Gastrocnemius medialis (tissue), 4 donors: ENCODE data around the gene ANO3. TPM values are rescaled to one million over a fixed set of nuclear protein-coding genes. Genes with fewer than 3 reads are reported as not detected.

ENCODE experiments used
- ATAC-seq, 2 donors: fragments of 150-250 bp; one replicate each; pipeline ENCODE4 v1.9.1; 2016
- DNase-seq, 2 donors: peaks; one replicate each; pipeline ENCODE4 v3.0.0-alpha.2; 2019
- H3K27ac ChIP-seq, 4 donors: fragments of 200-600 bp; sonication (generic); 1 replicate in 1 of 4; 2 replicates in 3 of 4; pipeline ENCODE4 v1.5.1; 2016 to 2018; ENCODE audit warnings: mild to moderate bottlenecking in 2 of 4, moderate library complexity in 1 of 4
- H3K27me3 ChIP-seq, 3 donors: fragments of 200-600 bp; sonication (generic) in 2 of 3; 1 replicate in 1 of 3; 2 replicates in 2 of 3; pipeline versions ENCODE4 v1.5.1 to v1.6.0; 2016 to 2019; ENCODE audit warnings: mild to moderate bottlenecking in 1 of 3, moderate library complexity in 1 of 3
- H3K36me3 ChIP-seq, 2 donors: fragments of 200-600 bp; sonication (generic) in 1 of 2; one replicate each; pipeline ENCODE4 v1.5.1; 2017 to 2018
- H3K4me1 ChIP-seq, 2 donors: fragments of 200-600 bp; sonication (generic) in 1 of 2; one replicate each; pipeline ENCODE4 v1.5.1; 2016 to 2017; ENCODE audit warnings: mild to moderate bottlenecking in 2 of 2
- H3K4me3 ChIP-seq, 4 donors: fragments of 200-600 bp; sonication (generic) in 3 of 4; 1 replicate in 1 of 4; 2 replicates in 3 of 4; pipeline ENCODE4 v1.5.1; 2016 to 2019; ENCODE audit warnings: mild to moderate bottlenecking in 2 of 4
- H3K9me3 ChIP-seq, 3 donors: fragments of 200-600 bp; sonication (generic) in 2 of 3; 1 replicate in 1 of 3; 2 replicates in 2 of 3; pipeline ENCODE4 v1.5.1; 2016 to 2019
- CTCF ChIP-seq, 5 experiments: fragments of 450-650 bp in 3 of 5; fragments of 200-600 bp in 2 of 5; sonication (generic) in 2 of 5; IDR thresholded peaks in 4 of 5; conservative IDR thresholded peaks in 1 of 5; 1 replicate in 4 of 5; 2 replicates in 1 of 5; pipeline ENCODE4 v1.5.1; 2016 to 2019; ENCODE audit warnings: antibody characterized with exemption in 5 of 5, mild to moderate bottlenecking in 3 of 5, moderate library complexity in 3 of 5
- POLR2A ChIP-seq, 2 donors: fragments of 450-650 bp; IDR thresholded peaks; one replicate each; pipeline ENCODE4 v1.6.1; 2017; ENCODE audit warnings: antibody characterized with exemption in 2 of 2, mild to moderate bottlenecking in 2 of 2, moderate library complexity in 2 of 2
- in situ Hi-C, 4 donors: fragments of 200-750 bp; cut with MboI; loops; one replicate each; pipeline versions ENCODE4 v1.15.0 to v1.8.0; 2017; ENCODE audit warnings: low sequenced_read_pairs in 4 of 4
- intact Hi-C: fragments of 100-400 bp; cut with DNase I; formaldehyde crosslinking; loops from one replicate; pipeline ENCODE4 v1.15.1; 2023; ENCODE audit warnings: low total_unique reads
- total RNA-seq, 4 donors: library from RNA; depleted of rRNA; stranded (reverse); fragments of >200 nt; gene quantifications; one replicate each; pipeline versions ENCODE4 v1.1.0 to v1.2.3, GENCODE V29; 2016

ANO3 gene
- total RNA-seq, 4 donors from 2014 or later = 0.05 TPM; not detected in 3

GRCh38 chr11:26696330-26696729, 364.4 kb downstream of the ANO3 start:
- intact Hi-C loops (no loop called here), in situ Hi-C loops (no loop called here)
- TF ChIP-seq POLR2A (IDR thresholded peaks at IDR 0.05) (no peak), CTCF (IDR thresholded peaks at IDR 0.05 in 4 of 5, conservative IDR thresholded peaks at IDR 0.05 in 1 of 5) (no peak)
- H3K27ac ChIP-seq = no peak overlapping the region
- H3K27me3 ChIP-seq = no peaks in the 10 kb centered on the region
- no peaks in the 10 kb centered on the region for H3K4me1 ChIP-seq
- no peaks in the 10 kb centered on the region for H3K9me3 ChIP-seq
- no peaks in the 10 kb centered on the region for H3K36me3 ChIP-seq
- DNase-seq (no peak), ATAC-seq (no peak)
- no peak overlapping the region for H3K4me3 ChIP-seq

DNA sequence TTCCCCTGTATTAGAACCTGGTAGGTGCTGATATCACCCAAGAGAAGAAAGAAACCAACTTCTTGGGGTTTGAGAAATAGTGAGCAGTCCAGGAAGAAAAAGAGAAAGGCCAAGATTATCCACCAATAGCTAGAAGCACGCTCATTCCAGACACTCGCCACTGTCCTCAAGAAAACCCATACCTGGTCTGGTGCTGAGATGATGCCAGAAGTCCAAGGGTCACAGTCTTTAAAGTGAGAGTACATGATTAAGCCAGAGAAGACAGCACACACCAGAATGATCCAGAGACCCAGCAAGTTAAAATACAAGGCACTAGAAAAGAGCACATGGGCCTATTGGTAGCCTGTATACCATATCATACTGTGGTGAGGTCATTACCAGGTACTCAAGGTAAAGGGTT, 366.3 kb downstream of the ANO3 start:
- no peaks in the 10 kb centered on the region for H3K4me1 ChIP-seq
- H3K27ac ChIP-seq = no peak overlapping the region
- no peak overlapping the region for H3K4me3 ChIP-seq
- TF ChIP-seq CTCF (IDR thresholded peaks at IDR 0.05 in 4 of 5, conservative IDR thresholded peaks at IDR 0.05 in 1 of 5) (no peak), POLR2A (IDR thresholded peaks at IDR 0.05) (no peak)
- no peaks in the 10 kb centered on the region for H3K36me3 ChIP-seq
- DNase-seq (no peak), ATAC-seq (no peak)
- no peaks in the 10 kb centered on the region for H3K27me3 ChIP-seq
- no peaks in the 10 kb centered on the region for H3K9me3 ChIP-seq
- intact Hi-C loops = no loop called here
- in situ Hi-C loops = no loop called here

DNA sequence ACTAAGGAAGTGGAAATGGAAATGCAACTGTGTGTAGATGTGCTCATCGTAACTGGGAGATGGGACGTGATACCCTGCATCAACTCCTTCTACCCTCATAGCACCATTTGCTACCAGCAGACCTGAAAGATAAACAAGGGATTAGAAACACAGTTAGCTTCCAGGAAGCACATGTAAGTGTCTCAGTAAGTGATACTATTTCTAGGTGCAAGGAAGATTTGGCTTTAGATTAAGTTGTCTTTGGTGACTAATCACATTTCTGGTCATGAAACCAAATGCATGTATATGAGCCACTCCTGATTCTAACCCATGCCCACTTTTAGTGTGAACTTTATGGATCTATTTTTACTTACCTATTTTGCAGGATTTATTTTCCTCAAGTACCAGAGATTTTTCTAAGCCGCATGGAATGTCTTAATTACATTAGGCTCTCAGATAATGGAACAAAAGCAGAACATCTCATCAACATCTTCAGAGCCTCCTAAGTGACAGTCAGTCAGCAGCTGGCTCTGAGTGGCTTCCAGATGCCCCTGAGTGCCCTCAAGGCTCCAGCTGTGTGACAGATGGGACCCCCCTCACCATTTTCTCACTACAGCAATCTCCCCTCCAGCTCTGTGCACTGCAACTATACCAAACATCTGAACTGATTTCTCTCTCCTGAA, 368.8 kb downstream of the ANO3 start:
- no peak for TF ChIP-seq POLR2A (IDR thresholded peaks at IDR 0.05)
- TF ChIP-seq CTCF (IDR thresholded peaks at IDR 0.05 in 4 of 5, conservative IDR thresholded peaks at IDR 0.05 in 1 of 5) = no peak
- H3K36me3 ChIP-seq = no peaks in the 10 kb centered on the region
- H3K4me1 ChIP-seq = no peaks in the 10 kb centered on the region
- H3K4me3 ChIP-seq = no peak overlapping the region
- no peaks in the 10 kb centered on the region for H3K9me3 ChIP-seq
- DNase-seq = no peak
- in situ Hi-C loops (no loop called here), intact Hi-C loops (no loop called here)
- ATAC-seq = no peak
- no peaks in the 10 kb centered on the region for H3K27me3 ChIP-seq
- no peak overlapping the region for H3K27ac ChIP-seq

- DNase-seq (no peak), ATAC-seq (no peak)
- in situ Hi-C loops (no loop called here), intact Hi-C loops (no loop called here)
- H3K27me3 ChIP-seq = no peaks in the 10 kb centered on the region
- H3K27ac ChIP-seq = no peak overlapping the region
- no peaks in the 10 kb centered on the region for H3K9me3 ChIP-seq
- H3K4me3 ChIP-seq = no peak overlapping the region
- no peak for TF ChIP-seq POLR2A (IDR thresholded peaks at IDR 0.05)
- no peak for TF ChIP-seq CTCF (IDR thresholded peaks at IDR 0.05 in 4 of 5, conservative IDR thresholded peaks at IDR 0.05 in 1 of 5)
- no peaks in the 10 kb centered on the region for H3K36me3 ChIP-seq
- H3K4me1 ChIP-seq = no peaks in the 10 kb centered on the region
Observed at GRCh38 chr11:26702406-26702805, 370.5 kb downstream of the ANO3 start.
